Activated naive CD8-positive, alpha-beta T cell treated with anti-CD3 and anti-CD28 coated beads, Interleukin-2, amount 50 U/mL, for 16 hours (primary cell): ENCODE measurements around the gene STOM.
"Not testable (repeated sequence)": the region's sequence is repeated elsewhere in the genome, so short reads cannot be mapped to it uniquely, and the experiment has no call there.

ENCODE experiments used
- DNase-seq: peaks from one replicate; pipeline ENCODE4 v3.0.0-alpha.2; 2020; ENCODE audit warnings: low read depth, low spot score

The STOM gene, protein sequence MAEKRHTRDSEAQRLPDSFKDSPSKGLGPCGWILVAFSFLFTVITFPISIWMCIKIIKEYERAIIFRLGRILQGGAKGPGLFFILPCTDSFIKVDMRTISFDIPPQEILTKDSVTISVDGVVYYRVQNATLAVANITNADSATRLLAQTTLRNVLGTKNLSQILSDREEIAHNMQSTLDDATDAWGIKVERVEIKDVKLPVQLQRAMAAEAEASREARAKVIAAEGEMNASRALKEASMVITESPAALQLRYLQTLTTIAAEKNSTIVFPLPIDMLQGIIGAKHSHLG

DNA sequence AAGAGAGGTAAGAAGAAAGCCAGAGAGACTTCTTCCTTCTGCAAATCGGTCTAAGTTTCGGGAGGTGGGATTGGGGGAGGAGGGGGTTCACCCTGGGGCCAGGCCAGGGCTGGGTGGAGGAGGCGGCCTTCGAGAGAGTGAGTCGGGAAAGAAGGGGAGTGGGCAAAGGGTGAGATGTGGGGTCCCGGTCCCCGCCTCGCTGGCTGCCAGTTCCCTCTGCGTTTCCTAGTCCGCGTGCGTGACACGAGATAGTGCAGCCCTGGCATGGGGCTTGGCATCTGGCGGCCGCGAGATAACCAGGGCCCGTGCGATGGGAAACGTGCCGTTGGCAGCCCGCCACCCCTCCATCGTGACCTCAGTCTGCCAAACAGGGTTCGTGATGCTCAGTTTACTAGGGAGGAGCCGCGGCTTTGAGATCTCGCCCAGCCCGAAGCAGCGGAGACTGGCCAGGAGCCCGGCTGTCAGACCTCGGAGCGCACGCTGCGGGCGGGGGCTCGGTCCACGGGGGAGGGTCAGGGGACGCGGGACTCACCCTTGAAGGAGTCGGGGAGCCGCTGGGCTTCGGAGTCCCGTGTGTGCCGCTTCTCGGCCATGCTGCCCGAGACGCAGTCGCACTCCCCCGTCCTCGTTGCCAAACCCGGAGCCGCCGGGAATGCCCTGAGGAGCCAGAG, at the start of gene STOM:
TSS of gene STOM (minus strand) at position 656 of the 671 bp plus-strand sequence. CDS start at position 593, 63 bp downstream.
- no peak for DNase-seq

DNA sequence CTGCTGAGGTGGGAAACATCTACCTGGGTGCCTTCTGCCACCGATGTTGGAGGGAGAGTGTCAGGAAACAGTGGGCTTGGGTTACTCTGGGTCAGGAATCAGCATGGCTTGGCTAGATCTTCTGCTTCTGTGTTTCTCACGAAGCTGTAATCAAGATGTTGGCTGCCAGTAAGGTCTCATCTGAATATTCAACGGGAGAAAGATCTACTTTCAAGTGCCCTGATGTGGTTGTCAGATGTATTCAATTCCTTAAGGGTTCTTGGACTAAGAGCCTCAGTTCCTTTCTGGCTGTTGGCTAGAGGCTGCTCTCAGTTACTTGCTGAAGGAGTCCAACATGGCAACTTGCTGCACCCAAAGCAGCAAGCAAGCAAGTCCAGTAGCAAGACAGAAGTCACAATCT, 41.9 kb upstream of the STOM start:
- DNase-seq = no peak

DNA sequence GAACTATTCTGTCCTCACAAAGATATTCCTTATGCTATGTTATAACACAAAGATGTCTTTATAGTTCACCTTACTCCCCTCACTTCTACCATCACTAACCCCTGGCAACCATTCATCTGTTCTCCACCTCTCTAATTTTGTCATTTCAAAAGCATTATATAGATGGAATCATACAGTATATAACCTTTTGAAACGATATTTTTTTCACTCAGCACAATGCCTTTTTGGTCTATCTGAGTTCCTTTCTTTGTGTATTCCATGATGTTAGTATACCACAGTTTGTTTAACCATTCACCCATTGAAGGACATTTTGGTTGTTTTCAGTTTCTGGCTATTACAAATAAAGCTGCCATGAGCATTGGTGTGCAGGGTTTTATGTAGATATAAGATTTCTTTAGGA, 35.8 kb upstream of the STOM start:
- no peak for DNase-seq

DNA sequence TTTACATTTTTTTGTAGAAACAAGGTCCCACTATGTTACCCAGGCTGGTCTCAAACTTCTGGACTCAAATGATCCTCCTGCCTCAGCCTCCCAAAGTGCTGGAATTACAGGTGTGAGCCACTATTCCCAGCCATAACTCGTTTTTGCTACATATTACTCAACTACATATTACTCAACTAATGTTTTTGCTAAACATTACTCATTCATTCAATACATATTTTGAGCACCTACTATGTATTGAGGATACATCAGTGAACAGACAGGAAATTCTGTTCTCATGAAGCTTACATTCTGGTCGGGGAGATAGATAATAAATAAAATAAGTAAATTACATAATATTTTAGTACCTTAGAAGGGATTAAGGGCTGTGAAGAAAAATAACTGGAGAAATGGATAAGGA, 34.9 kb upstream of the STOM start:
- no peak for DNase-seq

DNA sequence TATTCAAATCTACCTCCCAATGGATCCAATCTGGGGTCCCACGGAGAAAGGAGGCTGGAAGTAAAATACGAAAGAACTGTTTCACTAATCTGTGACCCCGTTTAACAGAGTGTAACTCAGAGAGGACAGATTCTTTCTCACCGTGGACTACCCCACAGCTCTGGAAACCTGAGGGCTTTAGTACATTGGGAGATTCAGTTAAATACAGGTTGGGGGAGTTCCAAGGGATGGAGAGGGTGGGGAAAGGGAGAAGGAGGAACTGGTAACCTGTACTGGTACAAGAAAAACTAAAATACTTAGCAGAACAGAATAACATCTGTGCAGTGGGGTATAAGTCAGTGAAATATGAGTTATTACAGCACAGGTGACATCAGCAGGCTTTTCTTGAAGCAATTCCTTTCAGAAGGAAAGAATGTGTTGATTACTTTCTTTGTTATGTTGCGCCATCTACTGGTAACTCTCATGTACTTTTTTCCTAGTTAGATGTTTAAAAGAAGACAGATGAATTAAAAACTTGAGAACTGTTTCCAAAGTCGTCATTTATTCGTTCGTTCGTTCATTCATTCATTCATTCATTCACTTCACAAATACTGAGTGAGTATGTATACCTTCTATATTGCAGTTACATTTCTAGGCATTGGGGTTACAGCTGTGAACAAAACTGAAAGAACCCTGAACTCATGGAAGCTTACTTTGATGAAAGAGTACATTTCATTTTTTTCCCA, 30.0 kb upstream of the STOM start:
- no peak for DNase-seq

DNA sequence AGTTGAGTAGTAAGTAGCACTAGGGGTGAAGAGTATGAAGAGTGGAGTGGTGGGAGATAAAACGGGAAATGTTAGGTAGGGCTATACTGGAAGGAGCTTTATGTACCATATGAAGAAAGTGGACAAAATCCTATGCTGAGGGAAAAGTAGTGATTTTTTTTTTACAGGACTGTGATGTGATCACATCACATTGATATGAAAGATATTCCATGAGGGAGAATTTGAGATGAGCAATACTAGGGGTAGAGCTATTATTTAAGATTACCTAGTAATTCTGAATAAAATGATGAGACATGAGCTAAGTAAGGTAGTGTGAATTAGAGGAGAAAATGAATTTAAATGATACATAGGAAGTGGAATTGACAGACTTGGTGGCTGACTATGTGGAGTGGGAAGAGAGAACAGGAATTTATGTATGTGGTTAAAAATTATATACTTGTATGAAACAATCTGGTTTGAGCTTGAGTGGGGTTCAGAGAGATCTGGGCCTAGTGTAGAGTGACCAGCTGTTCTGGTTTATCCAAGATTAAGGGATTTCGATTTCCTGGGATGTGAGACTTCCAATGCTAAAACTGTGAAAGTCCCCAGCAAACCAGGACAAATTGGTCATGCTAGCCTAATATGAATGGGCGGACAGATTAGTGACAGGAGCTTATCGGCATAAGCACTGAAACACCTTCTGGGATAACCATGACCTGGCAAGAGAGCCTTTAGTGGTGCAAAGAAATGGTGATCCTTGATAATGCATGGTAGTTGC, 29.3 kb upstream of the STOM start:
- DNase-seq = no peak

DNA sequence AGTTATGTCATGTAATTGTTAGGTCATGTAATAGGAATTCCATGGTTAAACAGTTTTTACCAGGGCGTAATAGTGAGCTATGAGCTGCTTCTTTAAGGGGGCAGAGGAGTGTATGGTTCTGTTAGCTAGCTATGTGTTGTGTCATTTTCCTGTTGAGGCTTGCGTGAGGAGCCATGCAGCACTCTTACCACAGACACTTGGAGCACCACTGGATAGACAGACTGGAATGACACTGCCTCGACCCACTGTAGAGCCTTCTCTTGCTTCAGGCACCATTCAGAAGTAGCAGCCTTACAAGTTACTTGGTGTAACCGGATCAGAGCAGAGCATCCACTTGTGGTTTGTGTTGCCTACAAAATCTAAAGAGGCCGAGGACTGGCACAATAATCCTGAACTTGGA, 28.3 kb upstream of the STOM start:
- no peak for DNase-seq

DNA sequence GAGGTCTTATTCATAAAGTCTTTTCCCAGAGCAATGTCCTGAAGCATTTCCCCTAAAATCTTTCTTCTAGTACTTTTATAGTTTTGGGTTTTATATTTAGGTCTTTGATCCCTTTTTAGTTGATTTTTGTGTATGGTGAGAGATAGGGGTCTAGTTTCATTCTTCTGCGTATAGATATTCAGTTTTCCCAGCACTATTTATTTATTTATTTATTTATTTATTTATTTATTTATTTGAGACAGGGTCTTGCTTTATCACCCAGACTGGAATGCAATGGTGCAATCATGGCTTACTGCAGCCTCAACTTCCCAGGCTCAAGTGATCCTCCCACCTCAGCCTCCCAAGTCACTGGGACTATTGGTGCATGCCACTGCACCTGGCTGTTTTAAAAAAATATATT, 27.2 kb upstream of the STOM start:
- DNase-seq = not testable (repeated sequence)

DNA sequence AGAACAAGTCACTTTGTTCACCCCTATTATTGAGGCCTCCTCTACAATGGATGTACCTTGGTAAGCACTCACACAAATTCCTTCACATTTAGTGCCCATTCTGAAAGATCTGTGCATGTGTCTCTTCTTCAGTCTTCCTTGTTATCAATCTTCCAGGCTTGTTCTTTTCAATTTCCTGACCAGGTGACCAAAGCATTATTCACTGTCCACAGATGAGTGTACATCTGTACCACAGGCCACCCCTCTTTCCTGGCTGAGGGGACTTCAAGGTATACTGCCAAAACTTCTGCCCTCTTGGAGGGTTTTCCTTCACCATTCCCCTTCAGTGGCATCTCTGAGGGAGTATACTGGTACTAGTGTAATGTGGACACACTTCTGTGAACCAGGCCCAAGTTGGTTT, 25.5 kb upstream of the STOM start:
- no peak for DNase-seq

DNA sequence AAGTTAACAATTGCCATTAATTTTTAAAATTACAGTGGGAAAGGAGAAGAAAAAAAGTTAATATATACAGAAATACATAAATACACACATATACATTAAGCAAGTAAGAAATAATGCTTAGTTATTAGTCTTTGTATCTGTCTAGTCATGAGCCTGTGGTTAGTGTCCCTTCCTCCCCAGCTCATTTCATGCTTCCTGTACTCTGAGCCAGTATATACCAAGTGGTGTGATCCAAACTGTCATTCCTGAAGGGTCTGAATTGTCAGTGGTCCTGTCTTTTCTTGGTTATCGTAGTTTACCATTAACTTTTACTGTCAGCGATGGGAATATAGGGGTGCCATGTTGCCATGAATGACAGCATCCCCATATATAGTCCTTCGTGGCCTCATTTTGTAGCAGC, 24.2 kb upstream of the STOM start:
- DNase-seq = no peak

DNA sequence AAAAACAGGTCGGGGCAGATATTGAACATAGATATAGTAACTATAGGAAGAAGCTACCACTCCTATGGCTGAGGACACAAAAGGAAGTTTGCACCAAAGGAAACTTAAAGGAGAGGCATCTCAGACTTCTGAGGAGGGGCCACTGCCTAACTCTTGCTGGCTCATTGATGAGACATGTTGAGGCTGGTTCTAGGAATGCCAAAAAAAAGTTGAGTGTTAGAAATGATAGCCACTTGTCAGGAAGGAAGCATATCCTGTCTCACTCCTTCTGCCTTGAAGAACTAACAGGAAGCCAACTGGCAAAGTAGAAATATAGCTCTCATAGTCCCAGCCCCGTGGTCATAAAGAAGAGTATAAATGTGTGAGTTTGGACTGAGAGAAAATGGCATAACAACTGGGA, 23.3 kb upstream of the STOM start:
- no peak for DNase-seq

DNA sequence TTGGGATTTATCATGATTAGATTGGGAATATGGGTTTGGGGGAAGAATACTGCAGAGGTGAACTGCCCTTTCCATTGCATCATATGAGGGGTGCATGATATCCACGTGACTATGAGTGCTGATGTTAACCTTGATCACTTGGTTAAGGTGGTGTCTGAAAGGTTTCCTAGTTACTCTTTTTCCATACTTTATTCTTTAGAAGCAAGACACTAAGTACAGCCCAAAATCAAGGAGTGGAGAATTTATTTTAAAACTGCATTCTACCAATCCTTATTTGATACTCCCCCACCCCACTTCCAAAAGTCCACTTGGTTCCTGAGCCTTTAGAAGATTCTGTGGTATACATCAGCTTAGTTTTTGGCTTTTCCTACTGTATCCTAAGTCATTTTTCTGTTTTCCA, 20.3 kb upstream of the STOM start:
- DNase-seq = no peak

DNA sequence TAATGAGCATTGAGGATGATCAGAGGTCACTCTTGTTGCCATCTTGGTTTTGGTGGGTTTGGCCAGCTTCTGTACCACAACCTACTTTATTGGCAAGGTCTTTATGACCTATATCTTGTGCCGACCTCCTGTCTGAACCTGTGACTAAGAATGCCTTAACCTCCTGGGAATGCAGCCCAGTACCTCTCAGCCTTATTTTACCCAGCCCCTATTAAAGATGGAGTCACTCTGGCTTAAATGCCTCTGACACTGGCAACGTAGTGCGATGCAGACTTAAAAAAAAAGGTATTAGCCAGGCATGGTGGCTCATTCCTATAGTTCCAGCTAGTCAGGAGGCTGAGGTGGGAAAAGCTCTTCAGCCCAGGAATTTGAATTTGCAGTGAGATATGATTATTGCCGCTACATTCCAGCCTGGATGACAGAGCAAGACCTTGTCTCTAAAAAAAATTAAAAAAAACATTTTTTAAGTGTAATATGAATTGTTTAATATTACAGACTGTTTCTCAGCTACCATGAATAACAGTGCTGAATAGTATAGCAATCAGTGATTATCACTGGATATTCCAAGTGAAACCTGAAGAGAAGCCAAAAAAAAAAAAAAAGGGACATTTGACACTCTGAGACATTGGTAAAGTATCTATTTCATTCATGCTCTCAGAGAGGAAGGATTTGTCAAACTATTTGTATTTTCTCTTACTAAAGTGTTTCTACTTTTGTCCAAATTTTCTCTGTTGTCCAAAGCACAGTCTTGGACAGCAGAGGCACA, 18.3 kb upstream of the STOM start:
- no peak for DNase-seq

DNA sequence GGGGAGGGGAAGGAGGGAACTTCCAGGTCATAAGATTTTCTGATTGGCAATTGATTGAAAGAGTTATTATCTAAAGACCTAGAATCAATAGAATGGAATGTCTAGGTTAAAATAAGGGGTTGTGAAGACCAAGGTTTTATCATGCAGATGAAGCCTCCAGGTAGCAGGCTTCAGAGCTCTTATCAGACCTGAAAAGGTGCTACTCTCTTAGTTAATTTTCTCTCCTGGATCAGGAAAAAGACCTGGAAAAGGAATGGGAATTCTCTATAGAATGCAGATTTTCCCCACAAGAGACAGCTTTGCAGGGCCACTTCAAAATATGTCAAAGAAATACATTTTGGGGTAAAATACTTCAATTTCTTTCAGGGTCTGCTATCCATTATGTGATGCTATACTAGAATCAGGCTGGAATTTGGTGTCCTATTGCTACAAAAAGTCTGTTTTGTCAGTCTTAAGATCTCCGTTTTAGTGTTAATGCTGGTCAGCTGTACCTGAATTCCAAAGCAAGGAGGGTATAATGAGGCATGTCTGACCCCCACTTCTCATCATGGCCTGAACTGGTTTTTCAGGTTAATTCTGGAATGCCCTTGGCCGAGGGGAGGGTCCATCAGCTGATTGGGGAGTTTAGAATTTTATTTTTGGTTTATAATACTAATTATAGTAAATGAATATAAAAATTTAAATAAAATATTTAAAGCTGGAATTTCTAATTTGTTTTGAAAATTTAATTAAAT, 16.6 kb upstream of the STOM start:
- no peak for DNase-seq

DNA sequence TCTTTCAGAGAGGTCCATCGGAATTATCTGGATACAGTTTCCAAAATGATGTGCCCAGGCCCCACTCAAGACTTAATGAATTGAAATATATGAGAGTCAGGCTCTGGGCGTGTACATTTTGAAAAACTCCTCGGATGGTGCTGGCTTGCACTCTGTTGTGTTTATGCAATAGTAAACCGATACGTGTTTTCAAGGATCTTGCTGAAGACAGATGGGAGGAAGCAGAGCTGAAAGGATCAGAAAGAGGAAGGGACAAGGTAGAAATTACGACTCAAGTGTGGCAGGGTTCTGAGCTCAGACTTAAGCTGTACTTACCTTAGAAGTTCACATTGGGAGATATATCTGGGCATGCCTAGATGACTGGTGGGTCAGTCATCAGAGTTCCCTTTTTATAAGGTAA, 13.7 kb upstream of the STOM start:
- no peak for DNase-seq

DNA sequence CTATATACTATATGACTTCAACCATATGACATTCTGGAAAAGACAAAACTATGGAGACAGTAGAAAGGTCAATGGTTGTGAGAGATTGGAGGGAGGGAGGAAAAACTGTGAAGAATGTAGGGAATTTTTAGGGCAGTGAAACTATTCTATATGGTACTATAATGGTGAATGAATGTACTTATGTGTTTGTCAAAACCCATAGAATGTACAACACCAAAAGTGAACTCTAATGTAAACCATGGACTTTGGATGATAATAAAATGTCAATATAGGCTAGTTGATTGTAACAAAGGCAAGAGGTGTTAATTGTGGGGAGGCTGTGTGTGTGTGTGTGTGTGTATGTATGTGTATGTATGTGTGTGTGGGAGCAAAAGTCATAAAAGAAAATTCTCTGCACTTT, 10.8 kb upstream of the STOM start:
- no peak for DNase-seq

DNA sequence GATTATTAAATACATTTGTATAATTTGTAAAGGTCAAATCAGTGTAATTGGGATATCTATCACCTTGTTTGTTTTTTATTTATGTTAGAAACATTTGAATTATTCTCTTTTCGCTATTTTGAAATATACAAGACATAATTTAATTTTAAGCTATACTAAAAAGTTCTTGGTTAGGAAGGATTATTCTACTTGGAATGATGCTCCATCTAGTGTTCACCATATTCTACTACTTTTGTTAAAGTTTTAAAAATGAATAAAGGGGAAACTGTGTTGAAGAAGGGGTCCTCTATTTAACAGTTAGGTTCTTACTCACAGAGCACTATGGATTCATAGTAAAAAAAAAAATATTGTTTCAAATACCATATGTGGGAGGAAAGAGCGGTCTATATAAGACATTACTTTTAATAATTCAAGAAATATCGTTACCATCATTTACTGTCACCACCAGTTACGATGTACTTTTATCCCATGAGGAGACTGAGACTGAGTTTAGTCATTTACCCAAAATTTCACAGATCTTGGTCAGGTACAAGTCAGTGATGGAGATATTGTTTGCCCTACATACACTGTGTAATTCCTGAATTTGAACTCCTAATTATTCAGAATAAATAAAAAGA, 6.3 kb upstream of the STOM start:
- DNase-seq = no peak

DNA sequence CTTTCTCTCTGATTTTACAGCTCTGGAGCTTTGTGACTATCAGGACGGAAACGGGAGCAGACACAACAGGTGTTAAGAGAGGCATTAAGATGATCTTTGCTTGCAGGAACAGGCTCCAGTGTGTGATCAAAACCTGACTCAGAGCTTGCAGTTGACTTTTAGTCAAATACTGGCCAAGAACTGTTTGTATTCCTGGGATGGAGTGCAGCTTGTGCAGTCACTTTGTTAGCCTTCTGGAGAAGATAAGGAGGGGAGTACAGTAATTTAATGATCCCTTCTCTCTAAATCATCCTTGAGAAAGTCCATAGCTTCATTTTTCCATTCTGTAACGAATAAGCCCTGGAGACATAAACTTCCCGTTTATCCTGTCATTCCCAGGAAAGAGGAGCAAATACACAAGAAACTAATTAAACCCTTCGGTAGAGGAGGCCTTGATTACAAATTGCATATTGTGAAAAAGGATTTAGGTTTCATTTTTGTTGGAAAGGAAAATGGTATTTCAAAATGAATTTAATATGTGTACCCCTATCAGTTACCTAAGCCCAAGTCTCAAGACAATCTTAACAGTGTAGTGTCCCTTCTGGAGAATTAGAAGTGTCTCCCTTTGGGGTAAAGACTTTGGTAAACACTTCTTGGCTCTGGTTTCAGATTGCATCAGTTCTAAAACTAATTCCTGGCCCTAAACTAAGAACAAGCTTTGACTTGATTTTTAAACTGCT, 3.1 kb upstream of the STOM start:
- no peak for DNase-seq

DNA sequence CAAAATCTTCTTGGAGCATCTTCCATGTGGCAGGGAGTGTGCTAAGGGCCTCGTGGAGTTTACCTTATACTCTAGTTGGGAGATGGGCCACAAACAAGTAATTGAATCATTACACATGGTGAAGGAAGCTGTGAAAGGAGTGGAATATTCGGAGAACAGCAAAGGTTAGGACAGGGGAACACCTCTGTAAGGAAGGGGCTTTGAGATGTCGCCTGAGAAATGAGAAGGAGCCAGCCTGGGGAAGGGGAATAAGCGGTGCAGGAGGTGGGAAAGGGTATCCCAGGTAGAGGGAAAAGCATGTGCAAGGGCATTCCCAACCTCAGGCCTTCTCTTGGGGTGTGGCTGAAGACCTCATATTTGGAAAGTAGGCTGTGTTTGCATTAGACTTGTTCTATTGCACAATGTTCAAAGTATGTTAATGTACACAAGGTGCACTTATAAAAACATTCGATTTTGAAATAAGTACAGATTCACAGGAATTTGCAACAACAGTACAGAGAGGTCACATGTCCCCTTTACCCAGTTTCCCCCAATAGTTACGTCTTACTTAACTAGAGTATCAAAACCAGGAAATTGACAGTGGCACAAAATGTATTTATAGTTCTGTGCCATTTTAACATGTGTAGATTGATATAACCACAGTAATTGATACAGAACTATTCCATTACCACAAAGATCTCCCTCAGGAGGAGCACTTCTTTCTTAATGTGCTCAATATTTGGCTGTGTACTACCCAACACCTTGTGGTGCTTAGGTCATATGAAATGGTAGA, 2.4 kb upstream of the STOM start:
- DNase-seq = no peak
